Stimulated activated CD4-positive, alpha-beta T cell treated with anti-CD3 and anti-CD28 coated beads, Interleukin-12 subunit alpha, Interleukin-12 subunit beta, amount 100 ng/mL, for 24 hours (primary cell): ENCODE data around the gene MAP1LC3B.
A peak's percentile ranks its signal among the peaks of the same experiment; 100 is the strongest.
"Not testable (repeated sequence)": the region's sequence is repeated elsewhere in the genome, so short reads cannot be mapped to it uniquely, and the experiment has no call there.

Source experiments
- DNase-seq, 2 experiments: peaks; one replicate each; pipeline ENCODE4 v3.0.0-alpha.2; 2020; ENCODE audit warnings: low read depth in 2 of 2

Gene MAP1LC3B

GRCh38 chr16:87380881-87381280 is 11.3 kb upstream of the MAP1LC3B start:
- no peak for DNase-seq

GRCh38 chr16:87382023-87382785 is 9.9 kb upstream of the MAP1LC3B start:
- no peak for DNase-seq

GRCh38 chr16:87383505-87384161 is 8.5 kb upstream of the MAP1LC3B start, which contains the start of gene FBXO31:
Gene FBXO31 (minus strand): TSS chr16:87383776. CDS start chr16:87383744, 32 bp downstream.
- peak; percentile 87 to 89 for DNase-seq

- DNase-seq: no peak
Measured at GRCh38 chr16:87384162-87384874, 7.8 kb upstream of the MAP1LC3B start.

DNA sequence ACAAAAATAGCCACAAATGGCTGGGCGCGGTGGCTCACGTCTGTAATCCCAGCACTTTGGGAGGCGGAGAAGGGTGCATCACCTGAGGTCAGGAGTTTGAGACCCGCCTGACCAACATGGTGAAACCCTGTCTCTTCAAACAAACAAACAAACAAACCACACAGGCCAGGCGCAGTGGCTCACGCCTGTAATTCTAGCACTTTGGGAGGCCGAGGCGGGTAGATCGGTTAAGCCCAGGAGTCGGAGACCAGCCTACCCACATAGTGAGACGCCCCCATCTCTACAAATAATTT is 7.3 kb upstream of the MAP1LC3B start:
- DNase-seq: not testable (repeated sequence)

DNA sequence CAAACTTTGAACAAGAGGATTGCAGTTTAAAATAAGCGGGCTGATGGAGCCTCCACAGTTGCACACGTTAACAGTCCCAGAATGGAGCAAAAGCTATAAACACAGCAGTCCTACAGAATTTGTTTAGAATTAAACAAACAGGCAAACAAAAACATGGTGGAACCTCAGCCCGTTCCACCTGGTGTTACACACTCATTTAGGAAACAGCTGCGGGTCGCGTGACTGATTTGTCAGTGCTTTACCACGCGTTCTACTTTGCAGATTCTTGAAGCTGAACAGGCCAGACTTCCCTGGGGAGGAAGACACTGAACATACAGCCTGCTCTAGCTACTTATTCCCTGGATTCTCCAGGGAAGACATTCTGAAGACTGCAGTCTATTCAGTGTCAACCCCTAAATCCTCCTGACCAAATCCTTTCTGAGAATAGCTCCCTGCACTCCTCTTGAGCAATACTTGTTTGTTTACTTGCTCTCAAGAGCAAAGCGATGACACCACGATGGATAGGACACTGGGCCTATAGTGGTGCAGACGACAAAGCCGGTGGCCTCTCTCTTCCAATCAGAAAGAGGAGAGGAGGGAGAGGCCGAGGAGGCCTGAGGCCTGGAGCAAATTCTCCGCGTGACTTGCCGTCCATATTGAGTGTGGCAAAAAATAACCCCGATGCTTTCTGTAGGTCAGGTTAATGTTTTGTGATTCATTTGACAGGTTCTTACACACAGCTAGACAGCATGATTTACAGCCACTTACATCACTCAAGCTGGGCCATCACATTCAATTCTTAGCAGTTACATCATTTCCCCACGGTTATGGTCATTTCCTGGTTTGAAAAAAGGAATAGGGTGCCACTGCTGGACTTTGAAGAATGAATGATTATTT is 4.0 kb upstream of the MAP1LC3B start:
- peak; percentile 65 to 75 for DNase-seq

DNA sequence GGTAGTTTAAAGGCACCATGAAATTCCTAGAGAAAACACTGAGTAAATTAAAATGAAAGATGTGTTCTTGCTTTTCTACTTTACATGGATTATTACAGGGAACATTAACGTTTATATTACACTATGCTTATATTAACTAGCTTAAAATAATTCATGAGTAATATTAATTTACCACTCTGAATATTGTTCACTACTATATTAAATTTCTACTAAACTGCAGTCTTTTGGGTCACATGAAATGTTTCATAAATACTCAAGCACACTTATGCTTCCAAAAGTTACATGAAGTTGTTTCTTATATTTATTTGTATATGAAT is 3.4 kb upstream of the MAP1LC3B start:
- no peak for DNase-seq

- no peak for DNase-seq
Measured at GRCh38 chr16:87389245-87389644, 2.9 kb upstream of the MAP1LC3B start.

- DNase-seq: not testable (repeated sequence)
Measured at GRCh38 chr16:87389914-87390313, 2.2 kb upstream of the MAP1LC3B start.

DNA sequence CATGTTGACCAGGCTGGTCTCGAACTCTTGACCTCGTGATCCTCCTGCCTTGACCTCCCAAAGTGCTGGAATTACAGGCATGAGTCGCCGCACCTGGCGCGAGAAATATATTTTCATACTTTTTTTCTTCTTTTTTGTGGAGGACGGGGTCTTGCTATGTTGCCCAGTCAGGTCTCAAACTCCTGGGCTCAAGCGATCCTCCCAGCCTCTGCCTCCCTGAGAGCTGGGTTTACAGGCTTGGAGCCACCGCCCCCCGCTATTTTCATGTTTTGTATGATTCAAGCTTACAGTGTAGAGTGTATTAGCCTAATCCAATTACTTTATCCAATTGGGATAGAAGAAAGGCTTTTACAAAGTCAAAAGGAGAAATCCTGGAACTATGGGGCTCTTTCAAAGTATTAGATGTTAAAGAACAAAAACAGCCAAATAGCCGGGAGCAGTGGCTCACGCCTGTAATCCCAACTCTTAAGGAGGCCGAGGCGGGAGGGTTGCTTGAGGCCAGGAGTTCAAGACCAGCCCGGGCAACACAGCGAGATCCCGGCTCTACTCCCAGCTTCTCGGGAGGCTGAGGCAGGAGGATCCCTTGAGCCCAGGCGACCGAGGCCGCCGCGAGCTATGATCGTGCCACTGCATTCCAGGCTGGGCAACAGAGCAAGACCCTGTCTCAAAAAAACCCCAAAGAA is 1.4 kb upstream of the MAP1LC3B start:
- DNase-seq: no peak

DNA sequence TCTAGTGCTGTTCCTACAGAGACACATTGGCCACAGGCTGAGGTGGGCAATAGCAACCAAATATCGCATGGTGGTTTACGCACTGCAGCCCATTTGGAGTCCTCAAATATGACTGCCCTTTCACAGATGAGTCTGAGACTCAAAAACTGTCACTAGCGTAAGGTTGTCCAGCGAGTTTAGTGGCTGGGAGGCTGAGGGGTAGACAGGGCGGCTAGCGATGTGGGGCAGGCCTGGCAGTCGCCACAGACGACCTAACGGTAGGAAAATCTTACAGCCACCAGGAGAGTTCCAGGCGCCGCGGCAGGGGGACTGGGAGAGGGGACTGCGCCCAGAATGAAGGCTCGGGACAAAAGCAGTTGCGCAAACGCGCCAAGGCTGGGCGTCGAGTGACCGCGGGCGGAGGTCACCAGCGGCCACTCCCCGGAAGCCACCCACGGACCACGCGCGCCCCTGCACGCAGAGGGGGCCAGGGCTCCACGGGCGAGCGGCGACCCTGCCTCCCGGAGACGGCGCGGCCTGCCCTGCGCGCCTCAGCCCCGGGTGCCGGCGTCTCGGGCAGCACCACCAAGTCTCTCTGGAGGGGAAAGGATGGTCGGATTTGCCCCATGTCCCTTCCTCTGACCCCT is 699 bp upstream of the MAP1LC3B start:
- no peak for DNase-seq

- DNase-seq: peak in 1 of 2 experiments; percentile 29
Measured at GRCh38 chr16:87392821-87393679, 914 bp downstream of the MAP1LC3B start.

DNA sequence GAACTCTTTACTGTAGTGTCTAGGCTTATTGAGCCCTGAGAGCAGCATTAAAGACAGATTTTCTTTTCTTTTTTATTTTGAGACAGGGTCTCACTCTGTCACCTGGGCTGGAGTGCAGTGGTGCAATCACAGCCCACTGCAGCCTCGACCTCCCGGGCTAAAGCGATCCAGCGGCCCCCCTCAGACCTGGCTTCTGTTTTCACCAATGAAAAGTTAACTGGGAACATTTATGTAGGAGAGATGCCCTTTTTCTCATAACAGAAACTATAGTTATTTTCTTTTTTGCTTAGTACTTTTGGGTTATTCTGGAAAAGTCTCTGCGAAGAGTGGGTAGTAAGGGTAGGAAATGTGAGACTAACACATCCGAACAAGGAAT is 1.5 kb downstream of the MAP1LC3B start:
- DNase-seq: no peak

DNA sequence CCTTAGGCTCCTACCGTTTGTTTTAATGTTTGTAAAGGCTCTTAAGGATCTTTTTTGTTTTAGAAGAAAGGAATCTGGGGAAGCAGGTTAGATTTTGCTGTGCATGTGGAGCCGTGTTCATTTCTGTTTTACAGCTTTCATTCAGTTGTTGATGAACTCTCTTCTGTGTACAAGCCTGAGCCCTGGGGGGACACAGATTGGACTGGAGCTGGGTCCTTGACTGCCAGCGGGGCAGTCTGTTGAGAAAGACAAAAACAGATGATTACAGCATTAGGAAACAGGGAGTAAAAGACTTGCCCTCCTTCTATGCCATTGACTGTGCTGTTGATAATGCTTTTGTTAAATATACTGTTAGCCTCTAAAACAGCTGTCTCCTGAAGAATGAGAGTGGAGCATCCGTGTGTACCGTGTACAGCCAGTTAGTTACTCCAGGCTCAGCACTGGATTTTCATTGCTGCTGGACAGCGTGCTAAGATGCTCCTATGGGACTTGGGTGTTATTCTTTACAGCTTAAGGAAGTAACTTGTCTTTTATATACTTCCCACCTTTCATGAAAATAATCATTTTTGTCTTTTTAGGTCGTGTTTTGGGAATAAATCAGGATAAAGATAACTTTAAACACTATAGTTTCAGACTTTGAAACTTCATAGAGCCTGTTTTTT is 3.2 kb downstream of the MAP1LC3B start:
- no peak for DNase-seq

- DNase-seq: no peak
Measured at GRCh38 chr16:87404764-87405625, 12.9 kb downstream of the MAP1LC3B start.

- DNase-seq: no peak
Measured at GRCh38 chr16:87406495-87407088, 14.5 kb downstream of the MAP1LC3B start.

- DNase-seq: no peak
Measured at GRCh38 chr16:87407511-87408112, 15.5 kb downstream of the MAP1LC3B start.

GRCh38 chr16:87409153-87409552 is 17.0 kb downstream of the MAP1LC3B start:
- no peak for DNase-seq
